Gastroesophageal sphincter (tissue), 4 donors: ENCODE results near the gene GINS3. TPM values are rescaled to one million over a fixed set of nuclear protein-coding genes. Genes with fewer than 3 reads are reported as not detected.

ENCODE experiments used
- ATAC-seq: fragments of 150-250 bp; one replicate; pipeline ENCODE4 v1.9.1; 2016; ENCODE audit warnings: mild to moderate bottlenecking, moderate library complexity
- H3K27ac ChIP-seq, 4 donors: fragments of 200-600 bp; sonication (generic) in 3 of 4; 1 replicate in 3 of 4; 2 replicates in 1 of 4; pipeline ENCODE4 v1.5.1; 2016 to 2019
- H3K27me3 ChIP-seq: fragments of 200-600 bp; sonication (generic); one replicate; pipeline ENCODE4 v1.5.1; 2019
- H3K36me3 ChIP-seq, 2 donors: fragments of 200-600 bp; sonication (generic); one replicate each; pipeline ENCODE4 v1.5.1; 2019; ENCODE audit warnings: control low read depth in 1 of 2
- H3K4me1 ChIP-seq, 3 donors: fragments of 200-600 bp; sonication (generic); 1 replicate in 2 of 3; 2 replicates in 1 of 3; pipeline ENCODE4 v1.5.1; 2016 to 2019; ENCODE audit warnings: control low read depth in 2 of 3
- H3K4me3 ChIP-seq, 2 donors: fragments of 200-600 bp; sonication (generic); one replicate each; pipeline ENCODE4 v1.5.1; 2019; ENCODE audit warnings: mild to moderate bottlenecking in 1 of 2, moderate library complexity in 1 of 2
- H3K9me3 ChIP-seq, 3 donors: fragments of 200-600 bp; sonication (generic); one replicate each; pipeline ENCODE4 v1.5.1; 2017 to 2019; ENCODE audit warnings: control low read depth in 2 of 3
- CTCF ChIP-seq, 4 experiments: fragments of 200-600 bp in 2 of 4; fragments of 450-650 bp in 2 of 4; sonication (generic) in 1 of 4; IDR thresholded peaks; one replicate each; pipeline ENCODE4 v1.5.1; 2017 to 2019; ENCODE audit warnings: antibody characterized with exemption in 4 of 4, mild to moderate bottlenecking in 2 of 4, moderate library complexity in 2 of 4
- EP300 ChIP-seq: sonication (generic); formaldehyde crosslinking; IDR thresholded peaks from one replicate; pipeline ENCODE4 v1.6.1; 2017; ENCODE audit warnings: antibody characterized with exemption, mild to moderate bottlenecking
- POLR2A ChIP-seq, 2 donors: fragments of 450-650 bp; IDR thresholded peaks; one replicate each; pipeline ENCODE4 v1.6.1; 2017; ENCODE audit warnings: antibody characterized with exemption in 2 of 2, mild to moderate bottlenecking in 2 of 2, moderate library complexity in 1 of 2
- POLR2AphosphoS5 ChIP-seq: sonication (generic); formaldehyde crosslinking; IDR thresholded peaks from one replicate; pipeline ENCODE4 v1.6.1; 2017; ENCODE audit warnings: antibody characterized with exemption
- WGBS, 2 donors: methylation state at CpG; one replicate each; pipeline ENCODE4 v1.1.5; 2018; ENCODE audit warnings: low coverage in 1 of 2; 5-methylcytosine and 5-hydroxymethylcytosine counted together
- total RNA-seq, 4 donors: library from RNA; depleted of rRNA; stranded (reverse); fragments of >200 nt; gene quantifications; one replicate each; pipeline ENCODE4 v1.1.0, GENCODE V29; 2016

Gene GINS3
- total RNA-seq, 4 donors from 2014 or later, result 1.7 to 2.8 (median 2.4) TPM

GRCh38 chr16:58352690-58353089 is 39.6 kb upstream of the GINS3 start:
- no peaks in the 10 kb centered on the region for H3K36me3 ChIP-seq
- ATAC-seq, result no peak
- peaks cover 0 to 2% (median 0%) of the 10 kb centered on the region in 3 donors for H3K4me1 ChIP-seq
- 71 to 80% methylated on average over 5 to 7 of the region's 8 CpGs for WGBS, 2 donors
- no peak overlapping the region for H3K4me3 ChIP-seq
- peaks cover 5% of the 10 kb centered on the region for H3K27me3 ChIP-seq
- H3K9me3 ChIP-seq, result peaks cover 0 to 8% (median 0%) of the 10 kb centered on the region in 3 donors
- H3K27ac ChIP-seq, result no peak overlapping the region
- TF ChIP-seq CTCF (IDR thresholded peaks at IDR 0.05), result no peak
- no peak for TF ChIP-seq EP300
- no peak for TF ChIP-seq POLR2A (IDR thresholded peaks at IDR 0.05)
- TF ChIP-seq POLR2AphosphoS5, result no peak

DNA sequence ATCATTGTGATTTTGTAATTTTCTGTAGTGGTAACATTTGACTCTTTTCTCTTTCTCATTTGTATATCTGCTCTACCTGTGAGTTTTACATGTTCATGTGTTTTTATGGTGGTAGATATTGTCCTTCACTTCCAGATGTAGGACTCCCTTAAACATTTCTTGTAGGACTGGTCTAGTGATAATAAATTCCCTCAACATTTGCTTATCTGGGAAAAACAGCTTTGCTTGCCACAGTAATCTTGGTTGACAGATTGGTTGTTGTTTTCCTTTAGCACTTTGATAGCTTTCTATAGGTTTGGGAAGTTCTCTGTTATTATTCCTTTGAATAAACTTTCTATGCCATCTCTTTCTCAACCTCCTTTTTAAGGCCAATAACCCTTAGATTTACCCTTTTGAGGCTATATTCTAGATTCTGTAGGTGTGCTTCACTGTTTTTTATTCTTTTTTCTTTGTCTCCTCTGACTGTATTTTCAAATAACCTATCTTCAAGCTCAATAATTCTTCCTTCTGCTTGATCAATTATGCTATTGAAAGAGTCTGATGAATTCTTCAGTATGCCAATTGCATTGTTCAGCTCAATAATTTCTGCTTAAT is 32.1 kb upstream of the GINS3 start:
- Histone ChIP-seq H3K4me3 (no peak overlapping the region), H3K9me3 (peaks cover 0 to 30% (median 0%) of the 10 kb centered on the region in 3 donors), H3K27me3 (peaks cover 1% of the 10 kb centered on the region), H3K4me1 (no peaks in the 10 kb centered on the region), H3K27ac (no peak overlapping the region), H3K36me3 (no peaks in the 10 kb centered on the region)
- no peak for ATAC-seq
- TF ChIP-seq POLR2AphosphoS5, result no peak
- no peak for TF ChIP-seq CTCF (IDR thresholded peaks at IDR 0.05)
- TF ChIP-seq POLR2A (IDR thresholded peaks at IDR 0.05), result no peak
- no peak for TF ChIP-seq EP300

GRCh38 chr16:58361726-58362125 is 30.5 kb upstream of the GINS3 start:
- ATAC-seq, result no peak
- TF ChIP-seq POLR2A (IDR thresholded peaks at IDR 0.05) (no peak), CTCF (IDR thresholded peaks at IDR 0.05) (no peak), POLR2AphosphoS5 (no peak), EP300 (no peak)
- Histone ChIP-seq H3K27me3 (peaks cover 6% of the 10 kb centered on the region), H3K9me3 (peaks cover 0 to 30% (median 0%) of the 10 kb centered on the region in 3 donors), H3K36me3 (no peaks in the 10 kb centered on the region), H3K27ac (no peak overlapping the region), H3K4me1 (no peaks in the 10 kb centered on the region), H3K4me3 (no peak overlapping the region)

GRCh38 chr16:58363746-58364393 is 28.4 kb upstream of the GINS3 start:
- Histone ChIP-seq H3K9me3 (peaks cover 0 to 24% (median 0%) of the 10 kb centered on the region in 3 donors), H3K27ac (no peak overlapping the region), H3K4me3 (no peak overlapping the region), H3K36me3 (no peaks in the 10 kb centered on the region), H3K27me3 (peaks cover 11% of the 10 kb centered on the region), H3K4me1 (no peaks in the 10 kb centered on the region)
- TF ChIP-seq POLR2AphosphoS5, result no peak
- no peak for TF ChIP-seq CTCF (IDR thresholded peaks at IDR 0.05)
- TF ChIP-seq EP300, result no peak
- TF ChIP-seq POLR2A (IDR thresholded peaks at IDR 0.05), result no peak
- ATAC-seq, result no peak
- no CpG with 5 or more reads among the region's 3 CpGs for WGBS, 2 donors

GRCh38 chr16:58365623-58366022 is 26.6 kb upstream of the GINS3 start:
- Histone ChIP-seq H3K27me3 (peaks cover 11% of the 10 kb centered on the region), H3K27ac (no peak overlapping the region), H3K4me3 (no peak overlapping the region), H3K4me1 (no peaks in the 10 kb centered on the region), H3K9me3 (peaks cover 0 to 6% (median 0%) of the 10 kb centered on the region in 3 donors), H3K36me3 (no peaks in the 10 kb centered on the region)
- no peak for ATAC-seq
- WGBS, 2 donors, result 33 to 71% methylated on average over 1 to 2 of the region's 2 CpGs
- TF ChIP-seq EP300 (no peak), CTCF (IDR thresholded peaks at IDR 0.05) (no peak), POLR2A (IDR thresholded peaks at IDR 0.05) (no peak), POLR2AphosphoS5 (no peak)
